ENCODE results near the gene RPS14.

Gene RPS14

DNA sequence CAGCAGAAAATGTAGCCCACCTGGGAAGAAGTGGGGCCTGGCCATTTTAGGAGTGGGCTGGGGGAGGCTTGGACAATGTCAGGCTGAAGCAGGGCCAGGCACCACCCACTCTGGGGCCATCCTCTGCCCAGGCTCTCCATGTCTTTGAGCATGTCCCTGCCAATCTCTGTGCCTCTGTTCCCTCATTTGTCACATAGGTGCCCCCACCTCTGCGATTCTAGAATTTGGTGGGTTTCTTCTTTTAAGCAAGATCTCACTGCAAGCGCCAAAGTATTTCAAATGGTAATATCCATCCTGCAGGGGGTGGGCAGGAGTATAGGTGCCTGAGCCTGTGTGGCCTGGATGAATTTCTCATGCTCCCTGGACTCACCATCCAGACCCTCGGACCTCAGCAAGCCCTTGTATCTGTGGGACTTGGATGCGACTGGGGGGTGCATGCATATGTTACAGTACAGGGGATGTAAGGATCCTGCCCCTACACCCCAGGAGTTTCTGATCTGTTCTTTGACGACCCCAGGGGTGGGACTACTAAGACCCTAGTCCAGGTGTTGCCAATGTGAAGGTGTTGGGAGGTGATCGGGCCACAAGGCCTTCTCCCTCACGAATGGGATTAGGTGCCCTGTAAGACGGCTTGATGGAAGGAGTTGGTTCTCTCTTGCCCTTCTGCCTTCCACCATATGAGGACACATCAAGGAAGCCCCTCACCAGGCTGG, 41.2 kb downstream of the RPS14 start:
- H3K27me3 Mint-ChIP-seq (ENCODE audit: low read depth), result no peaks in the 10 kb centered on the region
- no peaks in the 10 kb centered on the region for H3K9me3 Mint-ChIP-seq
- TF ChIP-seq, protein P1, sequence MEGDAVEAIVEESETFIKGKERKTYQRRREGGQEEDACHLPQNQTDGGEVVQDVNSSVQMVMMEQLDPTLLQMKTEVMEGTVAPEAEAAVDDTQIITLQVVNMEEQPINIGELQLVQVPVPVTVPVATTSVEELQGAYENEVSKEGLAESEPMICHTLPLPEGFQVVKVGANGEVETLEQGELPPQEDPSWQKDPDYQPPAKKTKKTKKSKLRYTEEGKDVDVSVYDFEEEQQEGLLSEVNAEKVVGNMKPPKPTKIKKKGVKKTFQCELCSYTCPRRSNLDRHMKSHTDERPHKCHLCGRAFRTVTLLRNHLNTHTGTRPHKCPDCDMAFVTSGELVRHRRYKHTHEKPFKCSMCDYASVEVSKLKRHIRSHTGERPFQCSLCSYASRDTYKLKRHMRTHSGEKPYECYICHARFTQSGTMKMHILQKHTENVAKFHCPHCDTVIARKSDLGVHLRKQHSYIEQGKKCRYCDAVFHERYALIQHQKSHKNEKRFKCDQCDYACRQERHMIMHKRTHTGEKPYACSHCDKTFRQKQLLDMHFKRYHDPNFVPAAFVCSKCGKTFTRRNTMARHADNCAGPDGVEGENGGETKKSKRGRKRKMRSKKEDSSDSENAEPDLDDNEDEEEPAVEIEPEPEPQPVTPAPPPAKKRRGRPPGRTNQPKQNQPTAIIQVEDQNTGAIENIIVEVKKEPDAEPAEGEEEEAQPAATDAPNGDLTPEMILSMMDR (IDR thresholded peaks at IDR 0.05; ENCODE audit: unreplicated experiment in 3 of 3), result no peak
- H3K27ac Mint-ChIP-seq, result no peak overlapping the region
- H3K4me3 Mint-ChIP-seq, result no peak overlapping the region
- no peaks in the 10 kb centered on the region for H3K36me3 Mint-ChIP-seq (ENCODE audit: low read depth)
- H3K4me1 Mint-ChIP-seq, result peaks cover 19% of the 10 kb centered on the region

DNA sequence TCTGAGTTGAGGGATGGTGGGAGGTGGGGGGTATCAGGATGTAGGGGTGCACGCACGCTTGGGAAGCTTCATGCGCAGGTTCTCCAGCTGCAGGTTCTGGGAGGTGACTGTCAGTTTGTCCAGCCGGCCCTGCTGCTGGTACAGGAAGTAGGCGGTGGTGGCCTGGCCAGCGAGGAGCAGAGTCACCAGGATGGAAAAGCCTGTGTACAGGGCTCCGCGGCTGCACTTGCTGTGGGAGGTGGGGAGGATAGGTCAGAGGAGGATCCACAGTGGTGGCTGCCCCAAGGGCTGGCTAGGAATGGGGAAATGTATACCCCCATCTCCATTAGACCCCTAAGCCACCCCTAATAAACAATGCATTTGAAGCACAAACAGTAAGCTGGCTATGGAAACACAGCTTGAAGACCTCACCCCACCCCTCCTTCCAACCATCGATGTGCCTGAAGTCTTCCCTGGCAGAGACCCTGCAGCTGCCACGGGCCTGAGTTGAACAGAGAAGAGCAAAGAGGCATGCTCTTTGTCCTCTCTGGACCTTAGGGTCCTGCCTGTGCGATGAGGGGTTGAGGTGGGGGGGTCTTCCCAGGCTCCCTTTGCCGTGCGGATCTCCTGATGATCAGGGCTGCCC, 42.3 kb downstream of the RPS14 start:
- Mint-ChIP-seq H3K27me3 (ENCODE audit: low read depth) (no peaks in the 10 kb centered on the region), H3K4me3 (no peak overlapping the region), H3K27ac (no peak overlapping the region), H3K4me1 (peaks cover 10% of the 10 kb centered on the region), H3K9me3 (no peaks in the 10 kb centered on the region), H3K36me3 (ENCODE audit: low read depth) (peaks cover 5% of the 10 kb centered on the region)
- TF ChIP-seq, protein P1 (IDR thresholded peaks at IDR 0.05; ENCODE audit: unreplicated experiment in 3 of 3), result no peak

DNA sequence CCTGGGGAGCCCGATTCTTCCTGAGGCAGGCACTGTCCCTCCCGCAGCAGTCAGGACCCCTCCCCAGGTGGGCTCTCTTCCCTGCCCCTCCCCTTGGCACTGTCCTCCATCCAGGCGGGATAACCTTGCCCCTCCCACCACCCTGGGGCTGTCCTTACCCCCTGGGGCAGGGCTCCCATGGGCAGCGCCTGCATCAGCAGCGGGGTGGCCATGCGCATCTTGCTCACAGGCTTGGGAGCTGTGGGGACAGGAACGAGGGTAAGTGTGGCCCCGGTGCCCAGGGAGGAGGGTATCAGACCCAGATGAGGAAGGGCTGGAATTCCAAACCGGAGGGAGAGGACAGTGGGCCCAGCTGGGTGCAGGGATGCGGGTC, 42.8 kb downstream of the RPS14 start:
- H3K27me3 Mint-ChIP-seq (ENCODE audit: low read depth), result no peaks in the 10 kb centered on the region
- H3K27ac Mint-ChIP-seq, result no peak overlapping the region
- H3K36me3 Mint-ChIP-seq (ENCODE audit: low read depth), result peaks cover 5% of the 10 kb centered on the region
- no peaks in the 10 kb centered on the region for H3K9me3 Mint-ChIP-seq
- H3K4me1 Mint-ChIP-seq, result peaks cover 10% of the 10 kb centered on the region
- TF ChIP-seq, protein P1 (IDR thresholded peaks at IDR 0.05; ENCODE audit: unreplicated experiment in 3 of 3), result no peak
- no peak overlapping the region for H3K4me3 Mint-ChIP-seq

DNA sequence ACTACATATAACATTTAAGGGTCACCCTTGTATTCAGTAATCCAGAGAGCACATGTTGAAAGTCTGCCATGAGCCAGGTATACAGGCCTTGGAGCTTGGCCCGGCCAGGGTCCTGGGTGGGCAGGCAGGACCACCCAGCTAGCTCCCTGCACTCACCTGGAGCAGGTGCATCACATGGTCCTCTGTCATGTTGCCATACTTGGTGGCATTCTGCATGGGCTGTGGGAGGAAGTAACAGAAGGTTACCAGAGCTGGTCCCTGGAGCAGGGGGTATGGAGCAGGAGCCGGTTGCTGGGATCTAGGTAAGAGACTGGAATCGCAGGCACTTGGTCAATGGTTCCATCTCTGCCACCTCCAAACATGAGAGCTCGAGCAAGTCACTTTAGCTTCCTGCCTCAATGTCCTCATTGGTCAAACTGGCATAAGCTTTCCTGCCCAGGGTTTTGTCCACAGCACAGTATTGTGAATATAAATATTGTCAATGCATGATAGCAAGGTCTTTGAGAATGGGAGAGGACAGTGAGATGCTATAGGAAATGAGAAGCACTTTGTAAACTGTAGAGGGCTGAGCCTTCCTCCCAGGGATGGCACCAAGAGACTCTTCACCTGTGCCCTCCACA, 43.3 kb downstream of the RPS14 start:
- Mint-ChIP-seq H3K27me3 (ENCODE audit: low read depth) (no peaks in the 10 kb centered on the region), H3K27ac (no peak overlapping the region), H3K36me3 (ENCODE audit: low read depth) (peaks cover 8% of the 10 kb centered on the region), H3K9me3 (no peaks in the 10 kb centered on the region), H3K4me3 (no peak overlapping the region), H3K4me1 (peaks cover 10% of the 10 kb centered on the region)
- TF ChIP-seq, protein P1 (IDR thresholded peaks at IDR 0.05; ENCODE audit: unreplicated experiment in 3 of 3), result no peak

DNA sequence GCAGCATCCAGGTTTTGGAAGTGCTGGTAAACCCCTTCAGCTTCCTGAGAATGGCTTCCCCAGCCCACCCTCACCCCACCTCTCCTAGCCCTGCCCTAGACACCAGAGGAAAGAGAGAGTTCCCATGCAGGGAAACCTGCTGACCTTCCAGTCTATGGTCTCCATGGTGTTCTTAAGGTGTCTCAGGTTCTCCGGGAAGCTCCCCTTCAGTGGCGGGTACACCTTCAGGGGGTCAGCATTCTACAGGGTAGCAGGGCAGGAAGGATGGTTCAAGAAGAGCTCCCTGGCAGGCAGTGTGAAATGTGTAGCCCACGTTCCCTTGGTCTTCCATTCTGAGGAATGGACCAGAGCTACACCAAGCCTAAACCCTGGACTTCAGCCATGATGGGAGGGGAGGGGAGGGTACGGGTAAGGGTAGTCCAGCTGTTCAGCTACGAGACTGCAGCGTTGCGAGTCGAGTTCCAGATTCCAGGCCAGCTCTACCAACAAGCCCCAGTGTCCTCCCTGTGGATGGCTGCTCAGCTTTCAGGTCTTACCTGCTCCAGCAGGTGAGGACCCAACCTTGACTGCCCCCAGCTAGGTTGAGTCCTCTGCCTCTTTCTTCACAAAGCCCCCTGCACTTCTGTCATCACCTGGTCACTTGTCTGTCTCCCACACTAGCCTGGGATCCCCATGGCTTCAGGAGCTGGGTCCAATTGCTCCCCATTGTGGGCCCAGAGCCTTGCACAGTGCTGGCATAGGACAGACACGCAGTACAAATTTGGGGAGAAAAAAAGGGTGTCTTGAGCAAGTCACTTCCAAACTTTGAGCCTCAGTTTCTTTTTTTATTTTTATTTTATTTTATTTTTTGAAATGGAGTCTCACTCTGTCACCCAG, 44.4 kb downstream of the RPS14 start:
- peaks cover 4% of the 10 kb centered on the region for H3K4me1 Mint-ChIP-seq
- H3K4me3 Mint-ChIP-seq, result no peak overlapping the region
- H3K27me3 Mint-ChIP-seq (ENCODE audit: low read depth), result no peaks in the 10 kb centered on the region
- H3K27ac Mint-ChIP-seq, result no peak overlapping the region
- peaks cover 15% of the 10 kb centered on the region for H3K36me3 Mint-ChIP-seq (ENCODE audit: low read depth)
- H3K9me3 Mint-ChIP-seq, result no peaks in the 10 kb centered on the region
- TF ChIP-seq, protein P1 (IDR thresholded peaks at IDR 0.05; ENCODE audit: unreplicated experiment in 3 of 3), result no peak

Data from nephron (organoid).